Caco-2 (cell line): ENCODE measurements around the gene HES2. TPM values are rescaled to one million over a fixed set of nuclear protein-coding genes. Genes with fewer than 3 reads are reported as not detected.

ENCODE experiments used
- BruUV-seq: library from RNA; stranded (reverse); fragments of 400-500 nt; replicated peaks from 2 replicates; lab custom pipeline; 2021; lab: Mats Ljungman, UMichigan
- CTCF ChIA-PET: fragments of 300-600 bp; sonication (Branson Sonifier 250); formaldehyde crosslinking; loops from one replicate; lab custom pipeline; 2022; ENCODE audit warnings: antibody characterized with exemption; lab: Charles Lee
- POLR2A ChIA-PET: fragments of 300-600 bp; sonication (Branson Sonifier 250); formaldehyde crosslinking; loops from one replicate; lab custom pipeline; 2022; ENCODE audit warnings: antibody characterized with exemption; lab: Charles Lee
- DNase-seq, 2 experiments: peaks; one replicate each; pipeline versions ENCODE4 v3.0.0 to v3.0.0-alpha.2; 2020 to 2022
- H3K27me3 ChIP-seq: replicated peaks from 2 replicates; pipeline ENCODE4 v1.6.0; 2011; ENCODE audit warnings: low read length; ENCODE audit not compliant: control insufficient read depth, insufficient read depth
- H3K36me3 ChIP-seq: 2 replicates; pipeline ENCODE4 v1.5.1; 2011; ENCODE audit warnings: low read length; ENCODE audit not compliant: control insufficient read depth, insufficient read depth
- H3K4me1 ChIP-seq: fragments of 250-450 bp; sonication (Bioruptor Pico); 2 replicates; pipeline ENCODE4 v1.5.1; 2020; ENCODE audit warnings: mild to moderate bottlenecking
- H3K4me3 ChIP-seq: 2 replicates; pipeline ENCODE4 v1.5.1; 2011; ENCODE audit warnings: low read depth, mild to moderate bottlenecking, control low read depth, low read length
- H3K9me3 ChIP-seq: fragments of 250-450 bp; sonication (Bioruptor Pico); 2 replicates; pipeline ENCODE4 v1.5.1; 2020; ENCODE audit warnings: mild to moderate bottlenecking, moderate library complexity
- H3K27ac Mint-ChIP-seq: one replicate; pipeline ENCODE4 v1.8.0; 2022; ENCODE audit warnings: mixed read lengths; ENCODE audit not compliant: unreplicated experiment
- H3K27me3 Mint-ChIP-seq: one replicate; pipeline ENCODE4 v1.8.0; 2022; ENCODE audit warnings: mixed read lengths; ENCODE audit not compliant: insufficient read depth, unreplicated experiment
- H3K36me3 Mint-ChIP-seq: one replicate; pipeline ENCODE4 v1.8.0; 2022; ENCODE audit warnings: mild to moderate bottlenecking, mixed read lengths; ENCODE audit not compliant: insufficient read depth, unreplicated experiment
- H3K4me1 Mint-ChIP-seq: one replicate; pipeline ENCODE4 v1.8.0; 2022; ENCODE audit warnings: low read depth, mixed read lengths; ENCODE audit not compliant: unreplicated experiment
- H3K4me3 Mint-ChIP-seq: one replicate; pipeline ENCODE4 v1.8.0; 2022; ENCODE audit warnings: mild to moderate bottlenecking, moderate library complexity, mixed read lengths; ENCODE audit not compliant: unreplicated experiment
- H3K9me3 Mint-ChIP-seq: one replicate; pipeline ENCODE4 v1.8.0; 2022; ENCODE audit warnings: mixed read lengths; ENCODE audit not compliant: unreplicated experiment
- CTCF ChIP-seq, 2 experiments: fragments of 200-600 bp in 1 of 2; IDR thresholded peaks; 1 replicate in 1 of 2; 2 replicates in 1 of 2; pipeline versions ENCODE4 v1.5.1 to v1.8.0; 2011 to 2022; ENCODE audit warnings: antibody characterized with exemption in 1 of 2, control low read depth in 1 of 2, inconsistent platforms in 1 of 2, low read depth in 1 of 2, low read length in 1 of 2, mild to moderate bottlenecking in 1 of 2, moderate library complexity in 1 of 2; ENCODE audit not compliant: insufficient read depth in 1 of 2, severe bottlenecking in 1 of 2, unreplicated experiment in 1 of 2
- intact Hi-C: fragments of 100-400 bp; cut with micrococcal nuclease; formaldehyde crosslinking; loops from one replicate; pipeline ENCODE4 v1.10.0; 2022; ENCODE audit not compliant: unreplicated experiment
- total RNA-seq: library from RNA; stranded (reverse); gene quantifications from 2 replicates; pipeline ENCODE4 v1.2.3, GENCODE V29; 2022

The HES2 gene
- total RNA-seq, 1 experiment from 2014 or later = 0.91 TPM

GRCh38 chr1:6409733-6410132, 10.0 kb downstream of the HES2 start:
- BruUV-seq = no TSS peak
- no peaks in the 10 kb centered on the region; the same call in 1 of the 2 replicates for H3K27me3 ChIP-seq
- no peak for TF ChIP-seq CTCF (IDR thresholded peaks at IDR 0.05; ENCODE audit: insufficient read depth in 1 of 2, low read depth in 1 of 2, low read length in 1 of 2, severe bottlenecking in 1 of 2, unreplicated experiment in 1 of 2)
- intact Hi-C loops = no loop called here
- H3K4me1 ChIP-seq = peaks cover 17% of the 10 kb centered on the region
- no peaks in the 10 kb centered on the region for H3K27me3 Mint-ChIP-seq
- no peaks in the 10 kb centered on the region for H3K9me3 ChIP-seq
- no peaks in the 10 kb centered on the region for H3K9me3 Mint-ChIP-seq
- DNase-seq = no peak
- no peaks in the 10 kb centered on the region for H3K36me3 ChIP-seq
- POLR2A ChIA-PET = no interaction called here
- CTCF ChIA-PET = interaction anchor here (0.7 to 1.0 kb wide), 2 partner anchors 10 to 192 kb away, joined by 3 to 6 read pairs; partner anchors contain the start of gene HES2
- H3K4me3 ChIP-seq = no peak overlapping the region
- H3K4me1 Mint-ChIP-seq = peaks cover 7% of the 10 kb centered on the region
- no peak overlapping the region for H3K27ac Mint-ChIP-seq
- no peak overlapping the region for H3K4me3 Mint-ChIP-seq
- no peaks in the 10 kb centered on the region for H3K36me3 Mint-ChIP-seq

GRCh38 chr1:6409053-6409452, 10.7 kb downstream of the HES2 start:
- Mint-ChIP-seq H3K4me1 (peaks cover 7% of the 10 kb centered on the region), H3K27me3 (no peaks in the 10 kb centered on the region), H3K9me3 (no peaks in the 10 kb centered on the region), H3K4me3 (no peak overlapping the region), H3K27ac (no peak overlapping the region), H3K36me3 (no peaks in the 10 kb centered on the region)
- BruUV-seq = no TSS peak
- no peaks in the 10 kb centered on the region for H3K9me3 ChIP-seq
- ChIA-PET POLR2A (no interaction called here), CTCF (interaction anchor here (0.7 to 1.0 kb wide), 2 partner anchors 11 to 162 kb away, joined by 3 read pairs; partner anchors contain the start of gene HES2)
- no peak for DNase-seq
- H3K36me3 ChIP-seq = no peaks in the 10 kb centered on the region
- H3K4me1 ChIP-seq = peaks cover 11% of the 10 kb centered on the region; the same call in 1 of the 2 replicates
- intact Hi-C loops = no loop called here
- no peak overlapping the region for H3K4me3 ChIP-seq
- no peaks in the 10 kb centered on the region; the same call in 1 of the 2 replicates for H3K27me3 ChIP-seq
- no peak for TF ChIP-seq CTCF (IDR thresholded peaks at IDR 0.05; ENCODE audit: insufficient read depth in 1 of 2, low read depth in 1 of 2, low read length in 1 of 2, severe bottlenecking in 1 of 2, unreplicated experiment in 1 of 2)

GRCh38 chr1:6408023-6408422, 11.7 kb downstream of the HES2 start:
- POLR2A ChIA-PET = no interaction called here
- Histone ChIP-seq H3K4me1 (peaks cover 4% of the 10 kb centered on the region; the same call in 1 of the 2 replicates), H3K36me3 (no peaks in the 10 kb centered on the region), H3K4me3 (no peak overlapping the region), H3K27me3 (no peaks in the 10 kb centered on the region; the same call in 1 of the 2 replicates), H3K9me3 (no peaks in the 10 kb centered on the region)
- no TSS peak for BruUV-seq
- Mint-ChIP-seq H3K9me3 (no peaks in the 10 kb centered on the region), H3K4me1 (peaks cover 5% of the 10 kb centered on the region), H3K27me3 (no peaks in the 10 kb centered on the region), H3K27ac (no peak overlapping the region), H3K4me3 (no peak overlapping the region), H3K36me3 (no peaks in the 10 kb centered on the region)
- DNase-seq = no peak
- intact Hi-C loops = no loop called here
- CTCF ChIA-PET = no interaction called here
- no peak for TF ChIP-seq CTCF (IDR thresholded peaks at IDR 0.05; ENCODE audit: insufficient read depth in 1 of 2, low read depth in 1 of 2, low read length in 1 of 2, severe bottlenecking in 1 of 2, unreplicated experiment in 1 of 2)
